GM18870 (cell line): ENCODE results near the gene ZNF705A.
"Not testable (repeated sequence)": the region's sequence is repeated elsewhere in the genome, so short reads cannot be mapped to it uniquely, and the experiment has no call there.

Source experiments
- ATAC-seq: cut with Tn5 transposase; IDR thresholded peaks from one replicate; pipeline ENCODE4 v1.9.1; 2021; ENCODE audit warnings: moderate library complexity; ENCODE audit not compliant: unreplicated experiment

The ZNF705A gene

DNA sequence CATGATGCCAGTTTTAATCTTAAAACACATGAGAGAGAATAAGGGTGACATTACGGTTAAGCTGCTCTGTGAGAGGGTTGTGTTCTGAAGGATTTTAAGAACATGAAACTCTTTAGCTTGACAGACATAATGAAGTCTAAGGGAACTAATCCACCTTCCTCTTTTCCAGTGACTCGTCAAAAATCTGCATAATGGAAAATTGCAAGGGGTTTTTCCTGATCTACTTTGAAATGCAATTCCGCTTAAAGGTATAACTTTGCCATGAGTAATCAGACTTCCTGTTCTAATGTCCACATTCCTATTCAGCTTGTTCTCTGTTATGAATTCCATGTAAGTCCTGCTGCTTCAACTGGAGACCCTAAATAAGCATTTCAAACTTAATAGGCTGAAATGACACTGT lies at the start of gene ZNF705A:
TSS of gene ZNF705A (plus strand) at position 171 of the 400 bp plus-strand sequence. CDS start 15,611 bp downstream, outside the sequence.
- ATAC-seq: no peak

DNA sequence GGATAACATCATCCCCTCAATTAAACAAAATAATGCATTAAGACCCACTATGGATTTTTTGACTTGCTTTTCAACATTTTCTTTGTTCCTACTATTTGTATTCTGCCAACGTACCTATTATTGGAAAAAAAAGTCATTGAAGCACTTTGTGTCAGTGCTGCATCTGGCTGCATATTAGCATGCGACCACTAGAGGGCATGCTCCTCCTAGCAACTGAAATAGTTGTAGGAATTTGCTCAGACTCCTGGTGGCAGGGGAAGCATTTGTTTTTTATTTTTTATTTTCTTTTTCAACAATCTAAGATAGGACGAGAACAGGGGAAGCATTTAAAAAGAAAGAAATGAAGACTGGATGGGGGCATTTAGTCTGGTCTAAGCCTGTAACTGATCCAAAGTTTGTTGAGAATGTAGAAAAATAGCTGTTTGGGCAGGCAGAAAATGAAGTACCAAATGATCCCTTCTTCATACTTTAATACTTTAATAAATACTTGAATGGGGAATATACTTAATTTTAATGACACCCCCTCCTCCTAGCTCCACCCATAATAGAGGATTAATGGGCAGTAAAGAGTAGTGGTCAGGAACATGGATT lies 47.9 kb upstream of the ZNF705A start:
- ATAC-seq: no peak

DNA sequence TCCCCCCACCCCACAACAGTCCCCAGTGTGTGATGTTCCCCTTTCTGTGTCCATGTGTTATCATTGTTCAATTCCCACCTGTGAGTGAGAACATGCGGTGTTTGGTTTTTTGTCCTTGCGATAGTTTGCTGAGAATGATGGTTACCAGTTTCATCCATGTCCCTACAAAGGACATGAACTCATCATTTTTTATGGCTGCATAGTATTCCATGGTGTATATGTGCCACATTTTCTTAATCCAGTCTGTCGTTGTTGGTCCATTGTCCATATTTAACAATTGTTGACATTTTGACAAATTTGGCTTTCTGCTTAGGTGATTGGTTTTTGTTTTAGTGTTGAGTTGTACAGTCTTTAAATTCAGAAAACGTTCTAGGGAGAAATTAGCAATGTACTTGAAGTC lies 43.7 kb upstream of the ZNF705A start:
- ATAC-seq: not testable (repeated sequence)

DNA sequence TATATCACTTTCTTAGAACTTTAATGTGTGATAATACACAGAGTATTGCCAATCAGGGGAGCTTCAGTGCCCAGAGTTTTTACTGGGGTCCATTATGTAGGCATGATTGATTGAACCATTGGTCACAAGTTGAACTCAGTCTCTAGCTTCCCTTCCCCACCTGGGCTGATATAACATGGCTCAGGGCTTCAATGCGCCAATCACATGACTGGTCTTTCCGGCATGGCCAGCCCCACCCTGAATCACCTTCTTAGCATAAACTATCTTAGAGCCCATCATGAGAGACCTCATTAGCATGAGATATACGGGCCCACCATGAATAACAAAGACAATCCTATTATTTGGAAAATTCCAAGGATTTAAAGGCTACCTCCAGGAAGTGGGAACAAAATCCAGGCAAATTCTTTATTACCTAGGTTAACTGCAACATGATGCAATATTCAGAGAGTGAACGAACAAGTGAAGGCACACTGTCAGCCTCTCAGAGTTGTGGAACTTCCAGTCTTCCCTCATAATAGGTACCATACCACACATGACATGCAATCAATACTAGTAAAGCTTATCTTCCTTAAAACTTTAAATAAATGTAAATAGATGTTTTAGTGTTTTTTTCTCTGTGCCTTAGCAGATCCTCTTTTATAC lies 36.6 kb upstream of the ZNF705A start:
- no peak for ATAC-seq

DNA sequence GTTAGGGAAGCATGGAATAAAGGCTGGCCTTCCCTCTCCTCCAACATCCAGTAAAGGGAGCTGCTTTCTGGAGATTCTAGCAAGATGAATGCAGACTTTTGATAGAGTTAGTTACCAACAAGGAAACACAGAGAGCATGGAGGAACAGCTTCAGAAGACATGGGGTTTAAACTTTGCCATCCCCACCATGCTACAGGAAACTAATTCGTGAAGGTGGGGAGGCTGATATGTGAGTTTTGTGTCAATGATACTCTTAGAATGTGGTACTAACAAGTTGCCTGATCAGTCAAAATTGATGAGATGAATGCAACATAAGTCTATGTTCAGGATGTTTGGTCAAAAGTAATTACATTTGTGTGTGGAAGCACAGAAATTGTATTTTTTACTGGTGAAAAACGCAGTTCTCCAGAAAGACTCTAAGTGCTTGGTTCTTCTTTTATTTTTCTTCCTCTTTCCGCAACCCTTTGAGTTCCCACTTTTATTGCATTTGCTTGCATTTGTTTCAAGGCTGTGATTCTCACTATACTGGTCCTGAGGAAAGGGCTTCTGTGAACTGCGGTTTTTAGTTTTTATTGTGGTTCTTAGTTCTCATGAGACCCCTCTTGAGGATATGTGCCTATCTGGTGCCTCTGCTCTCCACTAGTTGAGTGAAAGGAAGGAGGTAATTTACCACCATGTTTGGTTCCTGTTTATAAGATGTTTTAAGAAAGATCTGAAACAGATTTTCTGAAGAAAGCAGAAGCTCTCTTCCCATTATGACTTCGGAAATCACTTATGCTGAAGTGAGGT lies 33.5 kb upstream of the ZNF705A start, which contains the start of gene CLEC4A:
TSS of gene CLEC4A (plus strand) at position 494 of the 789 bp plus-strand sequence. CDS start at position 756, 262 bp downstream.
- ATAC-seq: no peak

DNA sequence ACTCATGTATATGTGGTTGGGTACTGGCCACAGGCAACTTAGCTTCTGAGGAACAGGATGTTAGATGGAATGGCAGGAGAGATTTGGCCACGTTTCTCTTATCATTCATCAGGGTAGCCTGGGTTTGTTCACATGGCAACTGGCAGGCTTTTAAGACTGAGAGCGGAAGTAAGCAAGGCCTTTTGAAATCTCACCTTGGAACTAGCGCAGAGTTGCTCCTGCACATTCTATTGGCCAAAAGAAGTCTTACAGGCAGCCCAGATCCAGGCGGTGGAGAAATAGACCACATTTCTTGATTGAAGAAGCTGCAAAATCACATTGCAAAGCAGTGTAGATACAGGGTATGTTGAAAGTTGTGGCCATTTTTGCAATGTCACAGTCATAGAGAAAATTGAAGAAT lies 29.7 kb upstream of the ZNF705A start:
- no peak for ATAC-seq

DNA sequence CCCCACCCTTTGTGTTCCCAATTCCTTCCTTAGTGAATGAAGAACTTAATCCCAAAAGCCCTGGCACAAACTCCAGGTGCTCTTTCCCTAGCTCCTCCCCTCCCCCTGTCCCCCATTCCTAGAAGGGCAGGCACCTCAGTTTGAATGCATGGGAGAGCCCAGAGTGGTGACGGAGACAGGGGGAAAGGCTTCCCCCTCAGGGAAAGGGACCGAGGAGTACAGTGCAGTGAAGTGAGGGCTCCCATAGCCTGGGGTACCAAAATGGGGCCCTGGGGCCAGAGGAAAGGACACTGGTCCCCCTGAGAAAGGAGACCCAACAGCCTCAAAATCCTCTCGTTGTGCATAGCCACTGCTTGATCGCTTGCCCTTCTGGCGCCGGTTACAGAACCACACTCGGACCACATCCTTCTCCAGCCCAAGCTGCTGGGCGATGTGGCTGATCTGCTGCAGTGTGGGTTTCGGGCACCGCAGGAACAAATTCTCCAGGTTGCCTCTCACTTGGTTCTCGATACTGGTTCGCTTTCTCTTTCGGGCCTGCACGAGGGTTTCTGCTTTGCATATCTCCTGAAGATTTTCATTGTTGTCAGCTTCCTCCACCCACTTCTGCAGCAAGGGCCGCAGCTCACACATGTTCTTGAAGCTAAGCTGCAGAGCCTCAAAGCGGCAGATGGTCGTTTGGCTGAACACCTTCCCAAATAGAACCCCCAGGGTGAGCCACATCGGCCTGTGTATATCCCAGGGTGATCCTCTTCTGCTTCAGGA lies 23.0 kb upstream of the ZNF705A start:
- not testable (repeated sequence) for ATAC-seq

DNA sequence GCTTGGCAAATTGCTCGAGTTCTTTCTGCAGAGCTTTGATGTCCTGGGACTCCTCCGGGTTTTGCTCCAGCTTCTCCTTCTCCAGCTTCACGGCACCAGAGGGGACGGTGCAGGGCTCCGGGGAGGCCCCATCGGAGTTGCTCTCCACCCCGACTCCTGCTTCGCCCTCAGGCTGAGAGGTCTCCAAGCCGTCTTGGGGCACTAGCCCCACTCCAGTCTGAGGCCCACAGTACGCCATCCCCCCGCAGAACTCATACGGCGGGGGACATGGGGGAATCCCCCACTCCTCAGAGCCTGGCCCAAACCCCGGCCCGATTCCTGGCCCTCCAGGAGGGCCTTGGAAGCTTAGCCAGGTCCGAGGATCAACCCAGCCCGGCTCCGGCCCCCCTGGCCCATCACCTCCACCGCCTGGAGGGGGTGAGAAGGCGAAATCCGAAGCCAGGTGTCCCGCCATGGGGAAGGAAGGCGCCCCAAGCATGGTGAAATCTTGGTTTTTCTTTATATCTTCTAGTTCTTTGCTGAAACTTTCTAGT lies 22.4 kb upstream of the ZNF705A start:
- not testable (repeated sequence) for ATAC-seq

DNA sequence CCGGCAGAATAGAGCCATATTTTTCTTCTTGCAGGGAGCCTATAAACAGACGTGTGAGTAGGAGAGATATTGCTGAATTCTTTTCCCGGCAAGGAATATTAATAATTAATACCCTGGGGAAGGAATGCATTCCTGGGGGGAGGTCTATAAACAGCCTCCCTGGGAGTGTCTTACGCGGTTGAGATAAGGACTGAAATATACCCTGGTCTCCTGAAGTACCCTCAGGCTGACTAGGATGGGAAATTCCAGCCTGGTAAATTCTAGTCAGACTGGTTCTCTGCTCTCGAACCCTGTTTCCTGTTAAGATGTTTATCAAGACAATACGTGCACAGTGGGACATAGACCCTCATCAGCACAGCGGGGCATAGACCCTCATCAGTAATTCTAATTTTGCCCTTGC lies 15.2 kb upstream of the ZNF705A start:
- ATAC-seq: not testable (repeated sequence)

DNA sequence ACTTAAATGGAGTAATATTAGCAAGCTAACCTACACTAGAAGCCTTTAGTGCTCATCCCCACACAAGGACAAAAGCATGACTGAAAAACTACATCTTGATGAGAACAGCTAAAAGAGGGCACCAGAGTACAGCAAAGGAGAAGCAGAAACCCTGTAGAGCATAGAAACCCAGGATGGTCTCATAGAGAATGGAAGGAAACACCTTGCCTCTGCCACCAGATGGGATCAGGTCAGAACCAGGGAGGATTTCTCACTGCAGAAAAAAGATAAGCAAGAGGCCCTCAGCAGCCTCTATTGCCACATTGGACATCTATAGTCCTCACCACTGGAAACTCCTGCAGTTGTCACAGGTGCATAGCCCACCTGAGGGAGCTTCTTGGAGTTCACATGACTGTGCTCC lies 13.6 kb upstream of the ZNF705A start:
- no peak for ATAC-seq

DNA sequence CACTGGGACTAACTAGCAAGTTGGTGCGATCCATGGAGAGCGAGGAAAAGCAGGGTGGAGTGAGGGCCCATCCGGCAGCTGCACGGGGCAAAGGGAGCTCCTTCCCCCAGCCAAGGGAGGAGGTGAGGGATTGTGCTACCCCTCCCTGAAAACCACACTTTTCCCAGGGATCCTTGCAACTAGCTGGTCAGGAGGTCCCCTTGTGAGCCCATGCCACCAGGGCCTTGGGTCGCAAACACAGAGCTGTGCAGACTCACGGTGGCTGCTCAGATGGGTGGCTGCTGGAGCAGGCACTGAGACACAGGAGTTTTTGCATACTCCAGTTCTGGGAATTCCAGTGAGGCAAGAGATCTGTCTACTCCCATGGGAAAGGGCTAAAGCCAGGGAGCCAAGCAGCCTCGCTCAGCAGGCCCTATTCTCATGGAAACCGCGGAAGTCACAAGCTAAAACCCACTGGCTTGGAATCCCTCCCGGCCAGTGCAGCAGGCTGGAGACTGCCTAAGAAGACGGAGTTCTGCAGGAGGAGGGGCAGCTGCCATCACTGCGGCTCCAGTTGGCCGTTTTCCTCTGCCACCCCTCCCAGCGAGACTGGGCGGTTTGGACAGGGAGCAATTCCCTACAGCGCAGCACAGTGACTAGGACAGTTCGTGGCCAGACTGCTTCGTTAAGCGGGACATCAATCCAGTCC lies 10.9 kb upstream of the ZNF705A start:
- ATAC-seq: no peak

DNA sequence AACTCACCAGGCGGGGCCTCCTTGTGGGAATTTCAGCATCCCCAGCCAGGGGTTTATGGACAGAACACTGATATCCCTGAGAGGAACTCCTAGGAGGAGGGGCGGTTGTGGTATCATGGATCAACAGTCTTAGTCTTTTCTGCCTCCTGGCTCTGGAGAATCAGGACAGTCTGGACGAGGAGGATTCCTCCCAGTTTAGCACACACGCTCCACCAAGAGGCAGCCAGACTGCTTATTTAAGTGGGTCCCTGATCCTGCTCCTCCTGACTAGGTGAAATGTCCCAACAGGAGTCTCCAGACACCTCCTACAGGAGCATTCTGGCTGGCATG lies 10.4 kb upstream of the ZNF705A start:
- ATAC-seq: no peak

DNA sequence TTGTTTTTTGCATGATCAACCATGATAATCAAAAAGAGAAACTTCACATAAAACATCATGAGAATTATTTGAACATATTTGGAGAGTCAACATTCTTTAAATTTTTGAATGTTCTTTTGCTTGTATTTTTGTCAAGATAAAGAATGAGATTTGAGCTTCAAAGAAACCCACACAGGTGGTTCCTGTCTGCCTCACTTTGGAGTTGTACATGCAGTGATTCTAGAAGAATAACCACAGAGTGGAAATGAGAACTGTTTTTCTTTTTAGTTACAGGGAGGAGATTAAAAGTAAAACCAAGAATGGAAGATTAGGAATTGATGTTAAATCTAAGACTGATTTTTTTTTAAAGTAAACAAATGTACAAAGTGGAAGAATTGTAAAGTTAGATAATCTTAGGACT lies 2.3 kb upstream of the ZNF705A start:
- ATAC-seq: no peak

DNA sequence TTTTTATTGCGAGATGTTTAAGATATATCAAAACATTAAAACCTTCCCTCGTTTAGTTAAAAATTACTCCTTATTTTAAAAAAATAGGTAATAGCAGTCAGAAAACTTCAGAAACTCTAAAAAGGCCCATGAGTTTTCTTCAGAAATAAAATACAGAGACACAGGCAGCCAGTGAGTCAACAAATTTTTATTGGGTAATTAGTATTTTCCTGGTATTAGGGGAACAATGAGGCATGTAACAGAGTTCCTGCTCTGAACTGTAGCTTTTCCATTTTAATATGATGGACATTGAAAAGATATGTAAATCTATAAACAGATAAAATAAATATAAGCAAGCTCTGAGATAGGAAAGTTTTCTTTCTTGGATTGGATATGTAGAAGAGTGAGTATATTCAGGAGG lies 399 bp upstream of the ZNF705A start:
- ATAC-seq: no peak

DNA sequence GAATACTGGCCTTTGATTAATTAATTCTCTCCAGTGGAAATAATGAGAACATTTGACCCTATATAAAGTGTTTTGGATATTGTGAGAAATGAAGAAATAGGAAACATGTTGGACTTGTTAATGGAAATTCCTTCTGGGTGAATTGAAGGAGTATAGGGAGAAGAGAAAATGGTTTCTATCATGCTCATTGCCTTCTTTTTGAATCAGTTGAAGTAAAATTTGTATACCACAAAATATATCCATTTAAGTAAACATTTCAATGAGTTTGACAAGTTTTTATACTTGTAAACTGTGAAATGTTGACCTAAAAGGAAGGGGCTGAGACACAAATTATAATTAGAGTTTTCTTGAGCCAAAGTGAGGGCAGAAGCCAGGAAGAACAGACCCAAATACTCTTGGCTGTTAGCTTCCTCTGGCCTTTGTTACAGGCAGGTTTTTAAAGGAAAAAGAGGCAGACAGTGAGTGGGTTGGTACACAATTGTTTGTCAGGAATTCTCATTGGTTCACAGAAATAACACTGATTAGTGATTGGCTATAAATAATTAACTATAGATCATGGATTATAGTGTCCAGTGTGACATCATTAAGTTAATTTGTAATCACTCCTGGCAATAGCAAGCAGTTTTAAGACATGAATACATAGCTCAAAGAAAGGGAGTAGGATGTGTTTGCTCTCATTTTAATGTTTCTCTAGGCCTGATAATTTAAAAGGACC lies 826 bp downstream of the ZNF705A start:
- ATAC-seq: no peak

DNA sequence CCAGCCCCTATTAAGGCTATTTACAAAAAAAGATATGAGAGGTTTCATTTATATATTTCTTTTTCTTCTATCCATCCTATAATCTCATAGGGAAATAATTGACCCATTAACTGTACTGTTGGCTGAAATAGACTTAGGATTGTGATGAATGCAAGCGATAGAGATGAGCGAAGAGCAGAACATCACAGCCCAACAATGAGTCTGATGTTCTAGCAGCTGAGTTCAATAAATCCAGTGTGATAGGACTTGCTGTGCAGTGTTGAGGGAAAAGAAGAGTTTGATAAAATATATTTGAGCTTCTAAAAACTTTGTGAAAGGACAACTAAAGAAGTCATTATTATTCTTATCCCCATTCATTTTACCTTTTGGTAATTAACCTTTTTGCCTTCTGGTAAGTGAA lies 16.1 kb downstream of the ZNF705A start:
- not testable (repeated sequence) for ATAC-seq

DNA sequence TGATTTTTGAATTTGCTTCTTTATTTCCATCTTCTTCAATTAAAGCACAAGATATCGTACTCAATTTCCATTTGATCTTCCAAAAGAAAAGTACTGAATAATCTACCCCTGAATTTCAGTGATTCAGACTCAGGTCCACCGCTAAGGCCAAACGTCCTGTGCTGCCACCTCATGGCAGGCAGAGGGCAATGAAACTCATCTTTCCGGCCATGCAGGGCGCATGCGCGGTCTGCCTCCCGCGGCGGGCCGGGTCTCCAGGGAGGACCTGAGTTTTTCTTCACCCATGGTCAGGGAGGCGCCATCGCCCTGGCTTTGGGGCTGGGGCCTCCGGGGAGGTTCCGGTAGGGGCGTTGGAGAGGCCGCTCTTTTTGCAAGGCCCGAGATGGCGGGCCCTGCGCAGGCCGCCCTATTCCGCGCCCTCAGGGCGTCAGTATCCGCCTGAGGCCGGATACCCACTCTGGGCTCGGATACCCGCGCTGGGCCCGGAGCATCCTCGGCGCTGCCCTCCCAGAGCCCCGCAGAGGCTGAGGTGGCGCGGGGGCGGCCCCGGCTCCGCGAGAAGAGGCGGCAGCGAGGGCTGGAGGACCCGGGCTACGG lies 23.3 kb downstream of the ZNF705A start:
- ATAC-seq: not testable (repeated sequence)

DNA sequence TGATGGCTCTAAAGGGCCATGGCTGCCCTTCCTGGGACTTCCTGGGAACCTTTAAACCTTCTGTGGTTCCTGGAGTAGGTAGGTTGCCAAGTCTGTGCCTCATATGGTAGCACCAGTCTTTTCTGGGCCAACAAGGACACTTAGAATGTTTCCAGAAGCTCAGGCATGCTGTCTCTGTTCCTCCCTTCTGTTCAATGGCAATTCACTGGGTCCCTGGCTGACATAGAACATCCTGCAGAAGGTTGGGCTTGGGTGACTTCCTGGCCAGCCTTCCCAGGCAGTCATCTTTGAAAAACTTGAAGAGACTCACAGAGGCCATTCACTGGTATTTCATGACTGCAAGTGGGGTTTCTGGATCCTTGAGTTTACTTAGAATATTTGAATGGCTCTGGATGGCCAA lies 24.5 kb downstream of the ZNF705A start:
- ATAC-seq: not testable (repeated sequence)

DNA sequence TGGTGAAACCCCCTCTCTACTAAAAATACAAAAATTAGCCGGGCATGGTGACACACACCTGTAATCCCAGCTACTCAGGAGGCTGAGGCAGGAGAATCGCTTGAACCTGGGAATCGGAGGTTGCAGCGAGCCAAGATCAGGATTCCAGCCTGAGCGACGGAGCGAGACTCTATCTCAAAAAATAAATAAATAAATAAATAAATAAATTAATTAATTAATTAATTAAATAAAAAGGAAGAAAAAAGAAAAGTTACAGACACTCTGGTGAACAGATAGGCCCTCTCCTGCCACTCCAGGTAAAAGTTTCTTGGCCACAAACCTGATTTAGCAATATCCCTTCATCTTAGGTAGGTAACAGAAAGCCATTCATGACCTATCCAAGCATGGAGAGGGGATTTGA lies 26.1 kb downstream of the ZNF705A start:
- not testable (repeated sequence) for ATAC-seq
